ENCODE data around the gene DBF4.
"Not testable (repeated sequence)": the region's sequence is repeated elsewhere in the genome, so short reads cannot be mapped to it uniquely, and the experiment has no call there.

DBF4 gene

GRCh38 chr7:87876040-87876868, at the start of gene DBF4, which contains the start of gene SLC25A40:
TSS of gene DBF4 (plus strand) at chr7:87876493. CDS start at chr7:87876733, 240 bp downstream.
TSS of gene SLC25A40 (minus strand) at chr7:87876360. CDS start at chr7:87858727, 17,633 bp downstream.
- DNase-seq (ENCODE audit: low read depth in 2 of 2) = peak; percentile 83 to 90

- not testable (repeated sequence) for DNase-seq (ENCODE audit: low read depth in 2 of 2)
These were observed 47.9 kb upstream of the DBF4 start for GRCh38 chr7:87828383-87828782.

- DNase-seq (ENCODE audit: low read depth in 2 of 2) = no peak
These were observed 45.2 kb upstream of the DBF4 start for GRCh38 chr7:87831097-87831496.

- DNase-seq (ENCODE audit: low read depth in 2 of 2) = no peak
These were observed 43.2 kb upstream of the DBF4 start for GRCh38 chr7:87833130-87833529.

GRCh38 chr7:87837597-87837996, 38.7 kb upstream of the DBF4 start:
- DNase-seq (ENCODE audit: low read depth in 2 of 2) = no peak

- DNase-seq (ENCODE audit: low read depth in 2 of 2) = no peak
These were observed 25.3 kb upstream of the DBF4 start for GRCh38 chr7:87850836-87851593.

GRCh38 chr7:87852306-87852705, 24.0 kb upstream of the DBF4 start:
- no peak for DNase-seq (ENCODE audit: low read depth in 2 of 2)

GRCh38 chr7:87853237-87853864, 22.9 kb upstream of the DBF4 start:
- DNase-seq (ENCODE audit: low read depth in 2 of 2) = no peak

- no peak for DNase-seq (ENCODE audit: low read depth in 2 of 2)
These were observed 17.7 kb upstream of the DBF4 start for GRCh38 chr7:87858417-87859100.

GRCh38 chr7:87866089-87866488, 10.2 kb upstream of the DBF4 start:
- DNase-seq (ENCODE audit: low read depth in 2 of 2) = no peak

GRCh38 chr7:87866533-87866932, 9.8 kb upstream of the DBF4 start:
- DNase-seq (ENCODE audit: low read depth in 2 of 2) = not testable (repeated sequence)

- DNase-seq (ENCODE audit: low read depth in 2 of 2) = no peak
These were observed 5.8 kb upstream of the DBF4 start for GRCh38 chr7:87870471-87870870.

- DNase-seq (ENCODE audit: low read depth in 2 of 2) = no peak
These were observed 3.9 kb upstream of the DBF4 start for GRCh38 chr7:87872346-87872745.

GRCh38 chr7:87873328-87873727, 3.0 kb upstream of the DBF4 start:
- DNase-seq (ENCODE audit: low read depth in 2 of 2) = not testable (repeated sequence)

- no peak for DNase-seq (ENCODE audit: low read depth in 2 of 2)
These were observed 2.2 kb upstream of the DBF4 start for GRCh38 chr7:87874066-87874465.

GRCh38 chr7:87875151-87876039, 898 bp upstream of the DBF4 start:
- no peak for DNase-seq (ENCODE audit: low read depth in 2 of 2)

- DNase-seq (ENCODE audit: low read depth in 2 of 2) = no peak
These were observed 559 bp downstream of the DBF4 start for GRCh38 chr7:87876869-87877234.

- no peak for DNase-seq (ENCODE audit: low read depth in 2 of 2)
These were observed 1.2 kb downstream of the DBF4 start for GRCh38 chr7:87877366-87878040.

GRCh38 chr7:87878208-87878735, 2.0 kb downstream of the DBF4 start:
- no peak for DNase-seq (ENCODE audit: low read depth in 2 of 2)

All from activated CD8-positive, alpha-beta memory T cell treated with anti-CD3 and anti-CD28 coated beads for 4 hours (primary cell).